ENCODE measurements around the gene EN2. TPM values are rescaled to one million over a fixed set of nuclear protein-coding genes. Genes with fewer than 3 reads are reported as not detected.

EN2 gene
- total RNA-seq, 1 donor from 2014 or later: not detected

- intact Hi-C loops (cut with DNase I): no loop called here
- DNase-seq (ENCODE audit: low spot score): no peak
Measured at GRCh38 chr7:155494551-155494950, 36.6 kb downstream of the EN2 start.

- intact Hi-C loops (cut with DNase I): no loop called here
- DNase-seq (ENCODE audit: low spot score): peak; percentile 68
Measured at GRCh38 chr7:155495440-155496248, 37.7 kb downstream of the EN2 start.

- no peak for DNase-seq (ENCODE audit: low spot score)
- intact Hi-C loops (cut with DNase I): no loop called here
Measured at GRCh38 chr7:155496267-155497005, 38.5 kb downstream of the EN2 start.

GRCh38 chr7:155497149-155497901 is 39.4 kb downstream of the EN2 start:
- DNase-seq (ENCODE audit: low spot score): no peak
- intact Hi-C loops (cut with DNase I): no loop called here

- DNase-seq (ENCODE audit: low spot score): no peak
- intact Hi-C loops (cut with DNase I): loop anchor here (5.0 kb wide), 1 partner anchor 48 kb away; the partner anchor contains the start of gene EN2
Measured at GRCh38 chr7:155505422-155505793, 47.5 kb downstream of the EN2 start.

- DNase-seq (ENCODE audit: low spot score): no peak
- intact Hi-C loops (cut with DNase I): loop anchor here (5.0 kb wide), 1 partner anchor 50 kb away; the partner anchor contains the start of gene EN2
Measured at GRCh38 chr7:155506854-155507337, 49.0 kb downstream of the EN2 start.

GRCh38 chr7:155507576-155507975 is 49.6 kb downstream of the EN2 start:
- DNase-seq (ENCODE audit: low spot score): no peak
- intact Hi-C loops (cut with DNase I): loop anchor here (5.0 kb wide), 1 partner anchor 50 kb away; the partner anchor contains the start of gene EN2

GRCh38 chr7:155508376-155509358 is 50.7 kb downstream of the EN2 start:
- intact Hi-C loops (cut with DNase I): loop anchor here (5.0 kb wide), 1 partner anchor 51 kb away; the partner anchor contains the start of gene EN2
- no peak for DNase-seq (ENCODE audit: low spot score)

GRCh38 chr7:155509359-155509724 is 51.4 kb downstream of the EN2 start:
- intact Hi-C loops (cut with DNase I): loop anchor here (5.0 kb wide), 1 partner anchor 52 kb away; the partner anchor contains the start of gene EN2
- no peak for DNase-seq (ENCODE audit: low spot score)

- intact Hi-C loops (cut with DNase I): loop anchor here (5.0 kb wide), 1 partner anchor 53 kb away; the partner anchor contains the start of gene EN2
- no peak for DNase-seq (ENCODE audit: low spot score)
Measured at GRCh38 chr7:155509725-155510551, 52.0 kb downstream of the EN2 start.

- DNase-seq (ENCODE audit: low spot score): no peak
- intact Hi-C loops (cut with DNase I): no loop called here
Measured at GRCh38 chr7:155510975-155511701, 53.2 kb downstream of the EN2 start.

GRCh38 chr7:155511702-155511996 is 53.7 kb downstream of the EN2 start:
- DNase-seq (ENCODE audit: low spot score): no peak
- intact Hi-C loops (cut with DNase I): no loop called here

- intact Hi-C loops (cut with DNase I): no loop called here
- DNase-seq (ENCODE audit: low spot score): no peak
Measured at GRCh38 chr7:155512246-155512887, 54.4 kb downstream of the EN2 start.

- DNase-seq (ENCODE audit: low spot score): no peak
- intact Hi-C loops (cut with DNase I): no loop called here
Measured at GRCh38 chr7:155513543-155514285, 55.8 kb downstream of the EN2 start.

- intact Hi-C loops (cut with DNase I): no loop called here
- no peak for DNase-seq (ENCODE audit: low spot score)
Measured at GRCh38 chr7:155514296-155514695, 56.4 kb downstream of the EN2 start.

All from cardiac septum (tissue), 1 donor.